H1 (cell line): ENCODE data around the gene FNDC11. TPM values are rescaled to one million over a fixed set of nuclear protein-coding genes. Genes with fewer than 3 reads are reported as not detected.

ENCODE experiments used
- CTCF ChIA-PET: fragments of 300-600 bp; sonication (Branson Sonifier 250); formaldehyde crosslinking; loops from one replicate; lab custom pipeline; 2021; ENCODE audit not compliant: partially characterized antibody; lab: Charles Lee
- POLR2A ChIA-PET: fragments of 300-600 bp; sonication (Branson Sonifier 250); formaldehyde crosslinking; loops from one replicate; lab custom pipeline; 2021; ENCODE audit warnings: inconsistent platforms; ENCODE audit not compliant: partially characterized antibody; lab: Charles Lee
- DNase-seq, 2 experiments: peaks; one replicate each; pipeline versions ENCODE4 v3.0.0 to v3.0.0-alpha.2; 2010 to 2022; ENCODE audit warnings: low spot score in 2 of 2, low read depth in 1 of 2, mixed read lengths in 1 of 2
- FAIRE-seq: peaks from 2 replicates; lab custom pipeline; 2011; peaks lifted over from hg19 to GRCh38; lab: Jason Lieb, UNC
- H2AFZ ChIP-seq: 2 replicates; pipeline ENCODE4 v1.8.1; 2012; ENCODE audit warnings: low read length, inconsistent platforms
- H2AK5ac ChIP-seq: 2 replicates; pipeline ENCODE4 v1.6.1; 2013; ENCODE audit warnings: low read depth, low read length
- H2BK120ac ChIP-seq: replicated peaks from 2 replicates; pipeline ENCODE3; 2013; ENCODE audit warnings: low read depth, low read length, inconsistent platforms
- H2BK12ac ChIP-seq: 2 replicates; pipeline ENCODE4 v1.6.1; 2013; ENCODE audit warnings: low read depth, low read length
- H2BK15ac ChIP-seq: 2 replicates; pipeline ENCODE4 v1.6.1; 2013; ENCODE audit warnings: low read length
- H2BK20ac ChIP-seq: 2 replicates; pipeline ENCODE4 v1.6.1; 2013; ENCODE audit warnings: low read length
- H2BK5ac ChIP-seq: 2 replicates; pipeline ENCODE4 v1.6.1; 2013; ENCODE audit warnings: low read depth, low read length
- H3K14ac ChIP-seq: 2 replicates; pipeline ENCODE4 v1.6.1; 2013; ENCODE audit warnings: inconsistent platforms; ENCODE audit not compliant: insufficient read length
- H3K18ac ChIP-seq: 2 replicates; pipeline ENCODE4 v1.6.1; 2013; ENCODE audit warnings: low read length; ENCODE audit errors: extremely low read depth
- H3K23ac ChIP-seq: 2 replicates; pipeline ENCODE4 v1.6.1; 2013; ENCODE audit warnings: inconsistent platforms; ENCODE audit not compliant: insufficient read length
- H3K23me2 ChIP-seq: 2 replicates; pipeline ENCODE4 v1.6.1; 2013; ENCODE audit warnings: low read depth, low read length
- H3K27ac ChIP-seq: 2 replicates; pipeline ENCODE4 v1.6.1; 2011; ENCODE audit warnings: low read depth, low read length, inconsistent platforms
- H3K27me3 ChIP-seq, 4 experiments: replicated peaks in 1 of 4; 1 replicate in 1 of 4; 2 replicates in 3 of 4; pipeline versions ENCODE4 v1.6.1 to v1.8.1; 2011 to 2013; ENCODE audit warnings: low read length in 3 of 4, mild to moderate bottlenecking in 3 of 4, inconsistent platforms in 2 of 4, mixed read lengths in 2 of 4, moderate library complexity in 1 of 4; ENCODE audit not compliant: control insufficient read depth in 3 of 4, insufficient read depth in 3 of 4; ENCODE audit errors: extremely low read depth in 1 of 4
- H3K36me3 ChIP-seq, 4 experiments: 2 replicates each; pipeline versions ENCODE4 v1.6.1 to v1.8.1; 2011 to 2013; ENCODE audit warnings: mild to moderate bottlenecking in 4 of 4, low read length in 3 of 4, moderate library complexity in 2 of 4, control low read depth in 1 of 4, inconsistent platforms in 1 of 4; ENCODE audit not compliant: insufficient read depth in 4 of 4, control insufficient read depth in 2 of 4
- H3K4ac ChIP-seq: replicated peaks from 2 replicates; pipeline ENCODE3; 2013; ENCODE audit warnings: low read length, low read depth, mixed read lengths, inconsistent platforms; ENCODE audit not compliant: insufficient read length
- H3K4me1 ChIP-seq, 4 experiments: replicated peaks in 1 of 4; 1 replicate in 1 of 4; 2 replicates in 3 of 4; pipeline versions ENCODE4 v1.6.1 to v1.8.1; 2011 to 2013; ENCODE audit warnings: low read length in 3 of 4, inconsistent platforms in 2 of 4, mixed read lengths in 1 of 4; ENCODE audit not compliant: insufficient read depth in 4 of 4, control insufficient read depth in 3 of 4
- H3K4me2 ChIP-seq, 2 experiments: 2 replicates each; pipeline versions ENCODE4 v1.6.1 to v1.8.1; 2011 to 2013; ENCODE audit warnings: low read depth in 2 of 2, low read length in 2 of 2, control low read depth in 1 of 2, inconsistent platforms in 1 of 2, mild to moderate bottlenecking in 1 of 2; ENCODE audit not compliant: insufficient read depth in 1 of 2
- H3K4me3 ChIP-seq, 4 experiments: fragments of 200-600, 300-600 bp in 1 of 4; sonication (generic), shearing (Covaris generic), sonication (Bioruptor Twin) in 1 of 4; 2 replicates each; pipeline versions ENCODE4 v1.5.1 to v1.8.1; 2011 to 2016; ENCODE audit warnings: low read length in 4 of 4, low read depth in 3 of 4, control low read depth in 2 of 4, inconsistent platforms in 2 of 4, mild to moderate bottlenecking in 2 of 4, mixed read lengths in 1 of 4, moderate library complexity in 1 of 4; ENCODE audit not compliant: insufficient read depth in 2 of 4; ENCODE audit errors: extremely low read depth in 1 of 4
- H3K56ac ChIP-seq: replicated peaks from 2 replicates; pipeline ENCODE3; 2013; ENCODE audit warnings: low read depth, mild to moderate bottlenecking, mixed read lengths, low read length, inconsistent platforms; ENCODE audit not compliant: insufficient read length
- H3K79me1 ChIP-seq: 2 replicates; pipeline ENCODE4 v1.6.1; 2013; ENCODE audit warnings: low read depth, low read length, control low read depth
- H3K79me2 ChIP-seq, 2 experiments: 2 replicates each; pipeline versions ENCODE4 v1.6.1 to v1.8.1; 2012 to 2013; ENCODE audit warnings: low read length in 2 of 2, mild to moderate bottlenecking in 2 of 2, inconsistent platforms in 1 of 2; ENCODE audit not compliant: insufficient read depth in 2 of 2, control insufficient read depth in 1 of 2
- H3K9ac ChIP-seq, 4 experiments: replicated peaks in 1 of 4; 1 replicate in 1 of 4; 2 replicates in 3 of 4; pipeline versions ENCODE4 v1.6.1 to v1.8.1; 2011 to 2013; ENCODE audit warnings: low read depth in 3 of 4, low read length in 3 of 4, control low read depth in 2 of 4, mild to moderate bottlenecking in 2 of 4, moderate library complexity in 2 of 4, inconsistent platforms in 1 of 4; ENCODE audit errors: extremely low read depth in 1 of 4
- H3K9me3 ChIP-seq, 2 experiments: 2 replicates each; pipeline versions ENCODE4 v1.6.1 to v1.8.1; 2012 to 2013; ENCODE audit warnings: mild to moderate bottlenecking in 2 of 2, moderate library complexity in 2 of 2, control low read depth in 1 of 2, inconsistent platforms in 1 of 2, low read depth in 1 of 2, low read length in 1 of 2, mixed read lengths in 1 of 2; ENCODE audit not compliant: insufficient read depth in 2 of 2
- H4K20me1 ChIP-seq, 2 experiments: replicated peaks in 1 of 2; 2 replicates each; pipeline versions ENCODE3 to v1.8.1; 2011 to 2013; ENCODE audit warnings: inconsistent platforms in 2 of 2, low read length in 2 of 2, mild to moderate bottlenecking in 1 of 2; ENCODE audit not compliant: insufficient read depth in 2 of 2, control insufficient read depth in 1 of 2
- H4K5ac ChIP-seq: 2 replicates; pipeline ENCODE4 v1.6.1; 2013; ENCODE audit warnings: low read length, low read depth, mixed read lengths, inconsistent platforms; ENCODE audit not compliant: insufficient read length
- H4K8ac ChIP-seq: 2 replicates; pipeline ENCODE4 v1.8.0; 2013; ENCODE audit warnings: mild to moderate bottlenecking, moderate library complexity, low read length, inconsistent platforms; ENCODE audit not compliant: insufficient read depth; ENCODE audit errors: extremely low read depth
- H4K91ac ChIP-seq: replicated peaks from 2 replicates; pipeline ENCODE3; 2013; ENCODE audit warnings: low read length, mixed read lengths, inconsistent platforms; ENCODE audit not compliant: insufficient read length
- SP4 ChIP-seq: IDR thresholded peaks from 2 replicates; pipeline ENCODE4 v1.6.1; 2012; ENCODE audit warnings: low read length, inconsistent platforms
- WGBS, 2 experiments: shearing (Covaris generic) in 1 of 2; methylation state at CpG; one replicate each; pipeline versions ENCODE4 v1.1.6 to v1.1.7; 2013 to 2015; ENCODE audit warnings: low lambda C conversion rate in 2 of 2, mixed read lengths in 2 of 2, inconsistent platforms in 1 of 2, low coverage in 1 of 2, missing lambda C conversion rate in 1 of 2; ENCODE audit not compliant: insufficient replicate concordance in 2 of 2, insufficient coverage in 1 of 2, insufficient read length in 1 of 2; ENCODE audit errors: extremely low coverage in 1 of 2, missing lambda C conversion rate in 1 of 2; 5-methylcytosine and 5-hydroxymethylcytosine counted together
- polyA plus RNA-seq, 7 experiments: library from polyadenylated mRNA; depleted of rRNA in 3 of 7; stranded (reverse) in 5 of 7; unstranded in 2 of 7; fragments of >200 nt in 5 of 7; fragments of 200-250 nt in 2 of 7; gene quantifications; 1 replicate in 5 of 7; 2 replicates in 1 of 7; 4 replicates in 1 of 7; pipeline versions ENCODE4 v1.2.1 to v1.2.3, GENCODE V29; 2011 to 2013; ENCODE audit warnings: missing spikeins in 2 of 7, mixed read lengths in 2 of 7
- total RNA-seq: library from RNA; stranded (reverse); fragmentation: NEBNext Ultra II Directional; extraction: Animal tissue kit (Norgen Biotek cat#: 25700); gene quantifications from 2 replicates; pipeline ENCODE4 v1.2.1, GENCODE V29; 2021

Gene FNDC11
- total and polyA plus RNA-seq, 2 of the 8 experiments (the other 6 are each of a cell fraction or from before 2014, with no cell fraction given), result 2.6 to 8.8 TPM

DNA sequence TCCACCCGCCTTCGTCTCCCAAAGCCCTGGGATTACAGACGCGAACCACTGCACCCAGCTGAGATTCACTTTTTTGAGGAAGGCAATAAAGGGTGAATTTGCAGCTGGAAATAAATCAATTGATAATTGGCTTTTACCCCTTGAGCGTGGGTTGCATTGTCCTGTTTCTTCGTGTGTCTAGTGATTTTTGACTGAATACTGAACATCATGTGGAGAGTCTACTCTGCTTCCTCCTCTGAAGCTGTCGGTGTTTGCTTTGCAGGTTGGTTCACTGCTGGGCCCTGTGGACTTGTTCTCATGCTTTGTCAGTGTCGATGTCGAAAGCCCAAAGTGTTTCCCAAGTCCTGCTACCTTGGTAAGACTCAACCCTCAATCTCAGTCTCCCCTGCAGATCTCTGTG lies 49.3 kb upstream of the FNDC11 start:
- WGBS, 2 experiments, result 89% methylated on average over 9 of the region's 9 CpGs; no CpG with 5 or more reads in 1 of the 2 experiments
- H3K27ac ChIP-seq, result no peak overlapping the region
- TF ChIP-seq SP4, result no peak

More for the DNA sequence above, 49.3 kb upstream of the FNDC11 start:
- Histone ChIP-seq H2BK120ac (no peak overlapping the region), H2BK12ac (no peak overlapping the region), H3K4me1 (peaks cover 0 to 16% (median 7%) of the 10 kb centered on the region in 4 experiments; a peak in 6 of 7 replicates), H3K18ac (no peak overlapping the region), H4K20me1 (peaks cover 0 to 1% of the 10 kb centered on the region in 2 experiments), H2BK20ac (no peak overlapping the region), H3K36me3 (no peaks in the 10 kb centered on the region), H3K79me1 (no peaks in the 10 kb centered on the region), H2AK5ac (no peak overlapping the region), H3K79me2 (no peaks in the 10 kb centered on the region), H2BK15ac (no peak overlapping the region), H3K4me2 (no peak overlapping the region), H4K91ac (no peak overlapping the region), H3K14ac (no peak overlapping the region), H2BK5ac (no peak overlapping the region), H3K23ac (no peak overlapping the region), H3K4ac (no peak overlapping the region), H3K23me2 (no peaks in the 10 kb centered on the region; the same call in 1 of the 2 replicates), H2AFZ (no peak overlapping the region), H3K9me3 (peaks cover 0 to 6% of the 10 kb centered on the region in 2 experiments; a peak in 2 of 4 replicates), H3K27me3 (peaks cover 3 to 12% (median 6%) of the 10 kb centered on the region in 4 experiments; a peak in 6 of 7 replicates), H3K9ac (no peak overlapping the region), H4K8ac (no peak overlapping the region), H3K4me3 (no peak overlapping the region), H3K56ac (no peak overlapping the region), H4K5ac (no peak overlapping the region)
- POLR2A ChIA-PET, result no interaction called here
- CTCF ChIA-PET, result interaction anchor here (0.9 to 2.2 kb wide), 6 partner anchors 8 to 252 kb away, joined by 3 to 12 read pairs (median 4); no protein-coding TSS in a partner anchor
- FAIRE-seq (no peak), DNase-seq (no peak)
